Activated naive CD4-positive, alpha-beta T cell treated with anti-CD3 and anti-CD28 coated beads, Interleukin-2, amount 50 U/mL, for 24 hours (primary cell): ENCODE measurements around the gene FANCC.
A peak's percentile ranks its signal among the peaks of the same experiment; 100 is the strongest.
"Not testable (repeated sequence)": the region's sequence is repeated elsewhere in the genome, so short reads cannot be mapped to it uniquely, and the experiment has no call there.

Experiments
- H3K27ac Mint-ChIP-seq: one replicate; pipeline ENCODE4 v1.8.0; 2021; ENCODE audit warnings: mild to moderate bottlenecking, mixed read lengths
- H3K27me3 Mint-ChIP-seq: one replicate; pipeline ENCODE4 v1.8.0; 2021; ENCODE audit warnings: mixed read lengths
- H3K36me3 Mint-ChIP-seq: one replicate; pipeline ENCODE4 v1.8.0; 2021; ENCODE audit warnings: mixed read lengths
- H3K4me1 Mint-ChIP-seq: one replicate; pipeline ENCODE4 v1.8.0; 2021; ENCODE audit warnings: mixed read lengths
- H3K4me3 Mint-ChIP-seq: one replicate; pipeline ENCODE4 v1.8.0; 2021; ENCODE audit warnings: mild to moderate bottlenecking, mixed read lengths
- H3K9me3 Mint-ChIP-seq: one replicate; pipeline ENCODE4 v1.8.0; 2021; ENCODE audit warnings: mixed read lengths

FANCC gene

DNA sequence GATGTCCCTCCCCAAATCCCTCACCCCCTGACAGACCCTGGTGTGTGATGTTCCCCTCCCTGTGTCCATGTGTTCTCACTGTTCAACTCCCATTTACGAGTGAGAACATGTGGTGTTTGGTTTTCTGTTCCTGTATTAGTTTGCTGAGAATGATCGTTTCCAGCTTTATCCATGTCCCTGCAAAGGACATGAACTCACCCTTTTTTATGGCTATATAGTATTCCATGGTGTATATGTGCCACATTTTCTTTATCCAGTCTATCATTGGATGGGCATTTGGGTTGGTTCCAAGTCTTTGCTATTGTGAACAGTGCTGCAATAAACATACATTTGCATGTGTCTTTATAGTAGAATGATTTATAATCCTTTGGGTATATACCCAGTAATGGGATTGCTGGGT is 43.3 kb downstream of the FANCC start:
- not testable (repeated sequence) for H3K27ac Mint-ChIP-seq, H3K4me3 Mint-ChIP-seq, H3K27me3 Mint-ChIP-seq, H3K36me3 Mint-ChIP-seq, H3K9me3 Mint-ChIP-seq
- peaks cover 26% of the 10 kb centered on the region for H3K4me1 Mint-ChIP-seq

DNA sequence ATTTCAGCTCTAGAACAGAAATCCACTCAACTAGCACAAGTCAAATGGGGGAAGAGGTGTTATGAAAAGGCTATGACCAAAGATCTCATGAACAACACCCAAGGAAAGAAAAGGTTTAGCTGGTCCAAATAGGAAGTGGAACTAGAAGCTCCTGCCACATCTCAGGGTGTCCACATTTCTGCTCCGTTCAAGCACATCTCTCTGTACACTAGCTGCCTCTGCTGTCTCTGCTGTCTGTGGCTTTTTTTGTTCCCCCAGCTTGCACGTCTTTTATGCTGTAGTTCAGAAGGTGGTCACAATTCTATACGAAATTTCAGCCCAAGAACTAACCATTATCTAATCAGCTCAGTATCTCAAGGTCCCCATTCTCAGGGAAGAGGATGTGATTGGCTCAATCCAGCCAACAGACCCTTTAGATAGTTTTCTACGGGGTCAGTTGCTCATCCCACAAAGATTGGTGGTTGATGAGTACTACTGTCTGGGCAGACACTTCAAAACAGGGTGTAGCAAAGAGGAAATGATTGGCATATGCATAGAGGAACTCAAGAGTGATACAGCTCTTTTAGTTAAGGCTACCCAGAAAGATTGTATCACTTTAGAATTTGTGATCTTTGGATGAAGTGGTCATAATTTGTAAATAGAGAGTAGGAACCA is 44.0 kb downstream of the FANCC start:
- H3K36me3 Mint-ChIP-seq = peaks cover 3% of the 10 kb centered on the region
- H3K27me3 Mint-ChIP-seq = no peaks in the 10 kb centered on the region
- H3K4me1 Mint-ChIP-seq = peaks cover 32% of the 10 kb centered on the region
- H3K4me3 Mint-ChIP-seq = no peak overlapping the region
- H3K9me3 Mint-ChIP-seq = no peaks in the 10 kb centered on the region
- H3K27ac Mint-ChIP-seq = no peak overlapping the region

DNA sequence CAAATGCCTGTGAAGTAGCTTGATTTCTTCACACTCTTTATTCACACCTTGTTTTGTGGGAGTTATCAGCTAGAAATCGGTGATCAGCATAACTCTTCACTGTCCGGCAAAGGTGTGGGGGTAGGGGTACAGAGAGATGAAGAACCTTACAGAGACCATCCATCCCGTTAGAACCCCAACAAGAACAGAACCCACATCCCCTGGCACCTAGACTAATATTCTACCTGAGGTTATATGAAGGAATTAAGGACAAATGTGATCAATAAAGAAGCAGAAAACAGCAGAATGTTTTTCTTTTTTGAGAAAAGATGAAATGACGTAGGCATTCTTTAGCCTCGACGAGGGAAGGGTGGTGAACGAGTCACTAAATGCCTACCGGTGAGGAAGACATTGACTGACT is 44.7 kb downstream of the FANCC start:
- H3K4me3 Mint-ChIP-seq = no peak overlapping the region
- no peak overlapping the region for H3K27ac Mint-ChIP-seq
- no peaks in the 10 kb centered on the region for H3K9me3 Mint-ChIP-seq
- no peaks in the 10 kb centered on the region for H3K27me3 Mint-ChIP-seq
- peaks cover 3% of the 10 kb centered on the region for H3K36me3 Mint-ChIP-seq
- peaks cover 30% of the 10 kb centered on the region for H3K4me1 Mint-ChIP-seq

DNA sequence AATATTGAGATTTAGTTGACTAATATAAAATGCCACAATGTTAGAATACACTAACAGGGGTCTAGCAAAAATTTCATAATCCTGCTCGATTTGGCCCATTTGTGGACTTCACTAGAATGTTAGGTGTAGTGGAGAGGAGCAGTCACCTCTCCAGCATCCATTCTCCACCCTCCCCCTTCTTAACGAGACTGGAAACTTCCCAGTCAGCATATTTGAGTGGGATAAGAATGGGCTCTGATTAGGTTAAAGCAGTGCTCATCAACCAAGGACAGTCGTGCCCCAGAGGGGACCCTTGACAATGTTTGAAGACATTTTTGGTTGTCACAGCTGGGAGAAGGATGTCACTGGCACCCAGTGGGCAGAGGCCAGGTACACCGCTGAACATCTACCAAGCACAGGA is 46.7 kb downstream of the FANCC start:
- Mint-ChIP-seq H3K27ac (no peak overlapping the region), H3K4me1 (peaks cover 29% of the 10 kb centered on the region), H3K36me3 (peaks cover 3% of the 10 kb centered on the region), H3K9me3 (no peaks in the 10 kb centered on the region), H3K27me3 (no peaks in the 10 kb centered on the region), H3K4me3 (no peak overlapping the region)

DNA sequence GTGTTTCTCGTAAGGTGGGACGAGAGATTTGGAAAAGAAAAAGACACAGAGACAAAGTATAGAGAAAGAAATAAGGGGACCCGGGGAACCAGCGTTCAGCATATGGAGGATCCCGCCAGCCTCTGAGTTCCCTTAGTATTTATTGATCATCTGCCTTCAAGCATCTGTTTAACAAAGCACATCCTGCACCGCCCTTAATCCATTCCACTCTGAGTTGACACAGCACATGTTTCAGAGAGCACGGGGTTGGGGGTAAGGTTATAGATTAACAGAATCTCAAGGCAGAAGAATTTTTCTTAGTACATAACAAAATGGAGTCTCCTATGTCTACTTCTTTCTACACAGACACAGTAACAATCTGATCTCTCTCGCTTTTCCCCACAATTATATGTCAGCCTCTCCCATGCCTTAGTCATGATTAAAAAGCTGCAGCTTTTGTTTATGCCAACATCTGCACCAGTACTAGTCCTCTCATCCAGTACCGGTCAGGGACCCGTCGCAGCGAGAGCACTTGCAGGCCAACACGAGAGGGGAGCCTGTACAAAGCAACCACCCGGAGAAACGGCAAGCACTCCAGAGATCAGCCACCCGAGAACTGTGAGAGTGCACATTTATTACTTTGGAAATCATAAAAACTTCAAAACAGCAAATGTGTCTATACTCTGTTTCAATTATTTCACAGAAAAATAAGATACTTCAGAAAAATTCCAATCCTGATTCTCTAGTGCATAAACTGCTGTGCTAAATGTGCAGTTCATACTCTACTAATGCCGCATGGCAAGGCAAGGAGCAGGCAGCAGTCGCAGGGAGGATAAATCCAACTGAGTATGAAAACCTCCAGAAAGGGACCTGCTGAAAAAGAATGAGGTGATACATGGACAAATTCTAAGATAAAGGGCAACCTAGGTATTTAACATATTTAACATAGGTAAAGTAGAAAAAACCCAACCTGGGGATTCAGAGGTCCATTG is 47.4 kb downstream of the FANCC start:
- H3K9me3 Mint-ChIP-seq, H3K27me3 Mint-ChIP-seq, H3K4me3 Mint-ChIP-seq, H3K36me3 Mint-ChIP-seq, H3K27ac Mint-ChIP-seq: not testable (repeated sequence)
- H3K4me1 Mint-ChIP-seq = peaks cover 30% of the 10 kb centered on the region

DNA sequence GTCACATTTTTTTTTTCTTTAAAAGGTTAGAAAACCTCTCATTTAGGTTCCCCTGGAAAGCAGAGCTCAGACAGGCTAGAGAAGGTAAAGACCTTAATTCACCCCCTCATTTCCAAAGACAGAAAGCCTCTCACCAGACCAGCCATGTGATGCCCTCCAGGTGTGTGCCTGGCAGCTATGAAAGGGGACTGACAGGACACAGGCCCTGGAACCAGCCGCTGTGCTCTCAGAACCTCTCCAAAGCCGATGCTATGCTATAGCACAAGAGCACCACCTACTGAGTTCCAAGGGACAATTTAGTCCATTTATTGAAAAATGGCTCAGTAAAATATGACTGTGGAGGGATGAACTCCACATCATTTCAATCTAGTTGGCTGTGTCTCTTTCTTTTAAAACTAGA is 48.8 kb downstream of the FANCC start:
- Mint-ChIP-seq H3K4me3 (no peak overlapping the region), H3K27ac (no peak overlapping the region), H3K27me3 (no peaks in the 10 kb centered on the region), H3K4me1 (peaks cover 34% of the 10 kb centered on the region), H3K36me3 (no peaks in the 10 kb centered on the region), H3K9me3 (no peaks in the 10 kb centered on the region)

DNA sequence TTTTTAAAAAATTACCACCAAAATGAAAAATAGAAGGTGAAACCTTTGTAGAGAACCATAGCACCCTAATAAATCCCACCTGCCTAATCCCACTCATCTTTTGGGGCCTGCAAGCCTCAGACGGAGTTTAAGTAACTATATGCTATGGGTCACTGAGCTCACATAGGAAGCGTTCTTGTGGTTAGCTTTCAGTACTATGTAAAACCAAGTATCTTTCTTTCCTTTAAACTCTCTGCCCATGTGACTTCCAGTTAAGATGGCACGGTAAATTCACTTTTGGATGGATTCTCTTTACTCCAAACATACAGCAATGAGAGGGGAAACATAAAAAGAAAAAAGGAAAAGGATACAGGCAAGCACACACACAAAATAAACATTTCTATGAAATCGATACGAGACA is 50.9 kb downstream of the FANCC start:
- no peaks in the 10 kb centered on the region for H3K36me3 Mint-ChIP-seq
- H3K4me1 Mint-ChIP-seq = peaks cover 31% of the 10 kb centered on the region
- no peaks in the 10 kb centered on the region for H3K9me3 Mint-ChIP-seq
- H3K27me3 Mint-ChIP-seq = no peaks in the 10 kb centered on the region
- no peak overlapping the region for H3K27ac Mint-ChIP-seq
- H3K4me3 Mint-ChIP-seq = no peak overlapping the region

DNA sequence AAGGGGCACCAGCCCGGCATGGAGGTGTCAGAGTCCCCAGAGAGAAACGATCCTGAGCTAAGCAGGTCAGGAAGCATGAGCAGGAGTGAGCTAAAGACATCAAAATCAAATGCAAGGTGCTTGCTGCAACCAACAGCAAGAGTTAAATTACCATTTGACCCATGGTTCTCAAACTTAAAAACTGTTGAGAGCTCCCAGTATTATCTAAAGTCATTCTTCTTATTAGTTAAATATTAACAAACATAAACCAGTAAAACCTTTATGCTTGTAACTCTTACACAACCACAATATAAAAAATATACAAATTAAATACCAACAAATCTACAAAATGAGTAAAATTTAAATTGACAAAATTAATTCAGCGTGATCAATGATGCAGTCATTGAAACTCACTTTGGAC is 51.5 kb downstream of the FANCC start:
- Mint-ChIP-seq H3K4me1 (peaks cover 31% of the 10 kb centered on the region), H3K27ac (no peak overlapping the region), H3K27me3 (no peaks in the 10 kb centered on the region), H3K36me3 (no peaks in the 10 kb centered on the region), H3K9me3 (no peaks in the 10 kb centered on the region), H3K4me3 (no peak overlapping the region)

DNA sequence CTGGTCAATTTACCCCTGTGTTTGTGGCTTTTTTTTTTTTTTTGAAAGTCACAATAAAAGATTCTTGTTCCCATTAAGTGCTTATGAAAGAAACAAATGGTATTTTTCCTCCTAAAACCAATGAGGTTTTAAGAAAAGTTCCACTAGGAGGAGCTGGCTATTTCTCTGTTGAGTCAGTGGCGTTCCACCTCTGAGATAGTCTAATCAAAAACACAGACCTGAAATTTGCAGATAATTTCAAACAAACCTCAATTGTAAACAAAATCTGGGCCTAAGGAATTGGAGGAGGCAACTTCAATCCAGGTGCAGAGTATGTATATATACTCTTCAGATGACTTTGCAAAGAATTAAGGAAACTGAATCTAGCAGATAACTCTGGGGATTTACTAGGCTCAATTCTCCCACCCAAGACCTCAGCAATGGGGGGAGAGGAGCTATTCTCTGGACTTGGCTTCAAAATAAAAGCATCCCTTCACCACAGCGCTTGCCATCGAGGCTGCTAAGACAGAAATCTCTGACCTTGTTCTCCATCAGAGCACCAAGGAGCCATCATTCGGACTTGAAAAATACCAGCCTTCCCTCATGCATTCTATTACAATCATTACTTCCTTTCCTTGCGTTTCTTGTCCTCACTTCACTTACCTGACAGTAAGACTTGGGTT is 52.4 kb downstream of the FANCC start:
- Mint-ChIP-seq H3K9me3 (no peaks in the 10 kb centered on the region), H3K4me3 (no peak overlapping the region), H3K4me1 (peaks cover 31% of the 10 kb centered on the region), H3K36me3 (no peaks in the 10 kb centered on the region), H3K27ac (no peak overlapping the region), H3K27me3 (no peaks in the 10 kb centered on the region)

DNA sequence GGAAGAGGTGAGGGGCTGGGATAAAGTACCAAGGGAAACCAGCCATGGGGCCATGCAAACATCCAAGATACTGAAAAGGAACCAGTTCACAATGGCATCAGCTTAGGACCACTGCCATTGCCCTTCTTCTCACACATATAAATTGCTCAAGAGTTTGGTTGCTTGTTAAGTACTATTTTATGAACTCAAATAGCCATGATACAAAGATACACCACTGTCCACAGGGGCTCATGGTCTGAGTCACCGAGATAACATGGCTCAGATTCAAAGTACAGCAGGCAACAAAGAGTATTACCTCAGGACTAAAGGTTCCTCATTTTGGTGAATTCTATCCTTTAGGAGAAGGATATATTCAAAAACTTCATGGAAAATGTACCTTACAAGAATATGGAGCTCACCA is 55.6 kb downstream of the FANCC start:
- Mint-ChIP-seq H3K27ac (no peak overlapping the region), H3K4me1 (peaks cover 20% of the 10 kb centered on the region), H3K4me3 (no peak overlapping the region), H3K9me3 (no peaks in the 10 kb centered on the region), H3K27me3 (no peaks in the 10 kb centered on the region), H3K36me3 (peaks cover 4% of the 10 kb centered on the region)

DNA sequence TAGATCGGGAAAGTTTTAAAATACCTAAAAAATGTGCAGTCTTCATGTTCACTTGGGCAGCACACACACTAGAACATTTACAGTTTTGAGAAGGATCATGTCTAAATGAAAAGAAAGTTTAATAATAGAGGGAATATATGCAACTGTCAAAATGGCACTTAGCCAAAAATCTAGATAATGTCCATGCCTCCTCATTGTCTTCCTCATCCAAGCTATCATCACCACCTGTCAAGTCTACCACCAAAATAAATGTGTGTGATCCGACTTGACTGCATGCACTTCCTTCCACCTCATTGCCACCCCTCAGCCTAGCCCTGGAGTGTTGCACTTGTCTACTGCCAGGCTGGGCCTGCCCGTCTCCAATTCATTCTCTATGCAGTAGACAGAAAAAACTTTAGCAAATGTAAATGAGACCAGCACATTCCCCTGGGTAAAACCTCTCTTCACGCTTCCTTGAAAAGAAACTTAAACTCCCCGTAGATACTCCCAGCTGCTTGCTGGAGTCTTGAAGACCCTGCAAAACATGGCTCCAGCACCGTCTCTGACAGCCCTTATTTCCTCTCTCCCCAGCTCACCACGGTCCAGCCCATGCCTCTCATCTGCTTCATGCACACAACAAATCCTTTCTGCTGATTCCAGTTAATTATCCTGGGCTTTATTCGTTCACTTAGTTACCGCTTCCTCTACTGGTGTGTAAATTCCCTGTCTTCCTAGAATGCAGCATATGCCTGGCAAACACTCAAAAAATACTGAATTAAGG is 66.9 kb downstream of the FANCC start:
- Mint-ChIP-seq H3K27me3 (no peaks in the 10 kb centered on the region), H3K4me3 (no peak overlapping the region), H3K36me3 (peaks cover 12% of the 10 kb centered on the region), H3K27ac (no peak overlapping the region), H3K9me3 (no peaks in the 10 kb centered on the region), H3K4me1 (no peaks in the 10 kb centered on the region)

DNA sequence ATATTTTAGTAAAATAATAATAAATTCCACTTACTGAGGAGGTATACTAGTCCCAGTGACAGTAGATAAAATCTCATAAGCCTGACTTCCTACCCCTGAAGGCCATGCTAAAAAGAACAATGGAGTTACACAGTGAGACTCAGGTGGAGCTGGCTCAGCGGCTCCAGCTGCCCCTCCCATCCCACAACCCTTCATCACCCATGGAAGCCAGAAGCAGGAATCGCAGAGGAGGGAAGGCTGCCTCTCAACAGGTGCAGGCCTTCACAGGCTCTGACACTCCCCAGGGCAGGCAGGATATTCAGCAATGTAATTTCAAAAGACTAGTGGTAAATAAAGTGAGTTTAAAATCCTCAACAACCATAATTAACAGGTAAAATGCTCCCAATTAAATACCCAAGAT is 67.5 kb downstream of the FANCC start:
- Mint-ChIP-seq H3K27me3 (no peaks in the 10 kb centered on the region), H3K4me3 (no peak overlapping the region), H3K4me1 (no peaks in the 10 kb centered on the region), H3K36me3 (peaks cover 12% of the 10 kb centered on the region), H3K9me3 (no peaks in the 10 kb centered on the region), H3K27ac (no peak overlapping the region)

DNA sequence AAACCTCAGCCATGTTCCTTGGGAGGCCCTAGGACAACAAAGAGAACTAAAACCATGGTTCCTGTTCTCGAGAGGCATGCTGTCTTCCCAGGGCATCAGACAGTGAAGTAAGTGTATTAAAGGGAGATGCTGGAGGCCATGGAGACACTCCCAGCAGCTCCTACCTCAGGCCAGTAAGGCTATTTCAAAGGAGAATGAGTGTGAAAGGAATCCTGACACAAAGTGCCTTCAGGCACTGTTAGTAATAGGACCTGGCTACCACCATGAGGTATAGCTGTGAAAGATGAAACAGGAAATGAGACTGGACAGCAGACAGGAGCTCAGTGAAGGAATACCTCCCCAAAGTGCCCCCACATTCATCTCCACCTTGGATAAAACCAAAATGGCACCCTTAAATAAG is 71.0 kb downstream of the FANCC start:
- H3K27me3 Mint-ChIP-seq = no peaks in the 10 kb centered on the region
- no peak overlapping the region for H3K27ac Mint-ChIP-seq
- no peaks in the 10 kb centered on the region for H3K9me3 Mint-ChIP-seq
- no peaks in the 10 kb centered on the region for H3K4me1 Mint-ChIP-seq
- H3K4me3 Mint-ChIP-seq = no peak overlapping the region
- peaks cover 12% of the 10 kb centered on the region for H3K36me3 Mint-ChIP-seq

DNA sequence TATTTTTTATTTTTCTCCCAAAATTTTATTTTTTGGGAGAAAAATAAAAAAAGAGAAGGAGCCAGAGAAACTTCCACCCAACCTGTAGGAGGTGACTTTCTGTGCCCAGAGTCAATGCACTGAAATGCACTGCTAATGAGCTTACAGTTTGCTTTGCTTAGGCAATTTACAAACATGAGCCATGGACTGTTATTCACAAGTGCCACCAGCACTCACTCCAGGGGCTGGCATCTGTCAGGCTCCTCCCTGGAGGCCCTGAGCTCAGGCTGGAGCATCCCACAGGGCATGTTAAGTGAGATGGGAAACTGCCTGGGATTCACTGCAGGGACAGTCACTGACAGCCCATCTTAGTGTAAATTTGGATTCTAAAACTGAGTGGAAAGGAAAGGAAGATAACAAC is 74.9 kb downstream of the FANCC start:
- Mint-ChIP-seq H3K36me3 (peaks cover 18% of the 10 kb centered on the region), H3K4me1 (no peaks in the 10 kb centered on the region), H3K27me3 (no peaks in the 10 kb centered on the region), H3K27ac (no peak overlapping the region), H3K4me3 (no peak overlapping the region), H3K9me3 (no peaks in the 10 kb centered on the region)

DNA sequence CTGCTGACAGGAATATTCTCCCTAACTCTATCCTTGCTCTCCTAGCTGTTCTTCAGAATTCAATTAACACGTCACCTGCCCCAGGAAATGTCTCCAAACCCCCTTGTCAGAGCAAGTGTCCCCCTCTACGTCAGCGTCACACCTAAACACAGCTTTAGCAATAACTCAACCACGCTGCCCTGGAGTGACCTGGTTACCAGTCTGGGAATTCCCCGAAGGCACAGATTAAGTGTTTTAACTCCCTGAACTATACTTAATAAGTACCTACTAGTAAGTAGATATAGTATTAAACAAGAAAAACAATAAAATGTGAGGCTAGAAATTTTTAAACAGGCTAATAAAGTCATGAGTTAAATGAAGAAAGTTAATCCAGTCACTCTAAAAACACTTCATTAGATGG is 78.4 kb downstream of the FANCC start:
- Mint-ChIP-seq H3K4me3 (no peak overlapping the region), H3K36me3 (peaks cover 13% of the 10 kb centered on the region), H3K27me3 (no peaks in the 10 kb centered on the region), H3K9me3 (no peaks in the 10 kb centered on the region), H3K4me1 (no peaks in the 10 kb centered on the region), H3K27ac (peak overlapping the region; percentile 2)
